Right lobe of liver (tissue), 4 donors: ENCODE results near the gene OR2B6.

Experiments
- POLR2A ChIP-seq: fragments of 450-650 bp; IDR thresholded peaks from one replicate; pipeline ENCODE4 v1.6.1; 2017; ENCODE audit warnings: antibody characterized with exemption, mild to moderate bottlenecking
- TF ChIP-seq, protein P1 (sequence below), 4 donors: fragments of 200-600 bp in 3 of 4; fragments of 450-650 bp in 1 of 4; IDR thresholded peaks; one replicate each; pipeline versions ENCODE4 v1.5.1 to v1.8.0; 2016 to 2022; ENCODE audit warnings: antibody characterized with exemption in 4 of 4, mild to moderate bottlenecking in 2 of 4
- donor health status: DM: no; HTN: no; CAD: no.
- donor health status: DM: no; HTN: no; CAD: no.
- donor health status: DM: no; HTN: yes; CAD: no.

DNA sequence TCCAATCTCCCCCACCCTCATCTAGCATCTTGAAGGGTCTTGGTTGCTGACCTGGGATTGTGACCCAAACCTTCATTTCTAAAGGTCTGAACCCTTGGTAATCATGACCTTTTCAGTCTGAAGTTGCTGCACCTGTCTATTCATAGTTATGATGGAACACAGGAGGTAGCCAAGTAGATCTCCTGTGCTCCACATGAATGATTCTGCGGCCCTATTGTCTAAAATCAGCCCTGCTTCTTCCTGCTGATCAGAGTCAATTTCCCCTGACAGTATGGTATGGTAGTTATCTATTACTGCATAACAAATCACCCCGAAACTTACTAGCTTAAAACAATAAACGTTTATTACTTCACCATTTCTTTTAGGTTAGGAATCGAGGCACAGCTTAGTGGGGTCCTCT lies 9.0 kb downstream of the OR2B6 start:
- TF ChIP-seq, protein P1, sequence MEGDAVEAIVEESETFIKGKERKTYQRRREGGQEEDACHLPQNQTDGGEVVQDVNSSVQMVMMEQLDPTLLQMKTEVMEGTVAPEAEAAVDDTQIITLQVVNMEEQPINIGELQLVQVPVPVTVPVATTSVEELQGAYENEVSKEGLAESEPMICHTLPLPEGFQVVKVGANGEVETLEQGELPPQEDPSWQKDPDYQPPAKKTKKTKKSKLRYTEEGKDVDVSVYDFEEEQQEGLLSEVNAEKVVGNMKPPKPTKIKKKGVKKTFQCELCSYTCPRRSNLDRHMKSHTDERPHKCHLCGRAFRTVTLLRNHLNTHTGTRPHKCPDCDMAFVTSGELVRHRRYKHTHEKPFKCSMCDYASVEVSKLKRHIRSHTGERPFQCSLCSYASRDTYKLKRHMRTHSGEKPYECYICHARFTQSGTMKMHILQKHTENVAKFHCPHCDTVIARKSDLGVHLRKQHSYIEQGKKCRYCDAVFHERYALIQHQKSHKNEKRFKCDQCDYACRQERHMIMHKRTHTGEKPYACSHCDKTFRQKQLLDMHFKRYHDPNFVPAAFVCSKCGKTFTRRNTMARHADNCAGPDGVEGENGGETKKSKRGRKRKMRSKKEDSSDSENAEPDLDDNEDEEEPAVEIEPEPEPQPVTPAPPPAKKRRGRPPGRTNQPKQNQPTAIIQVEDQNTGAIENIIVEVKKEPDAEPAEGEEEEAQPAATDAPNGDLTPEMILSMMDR (IDR thresholded peaks at IDR 0.05), result no peak
- no peak for TF ChIP-seq POLR2A
